Dermis blood vessel endothelial cell (primary cell): ENCODE results near the gene ARID5A. TPM values are rescaled to one million over a fixed set of nuclear protein-coding genes. Genes with fewer than 3 reads are reported as not detected.
"Not testable (repeated sequence)": the region's sequence is repeated elsewhere in the genome, so short reads cannot be mapped to it uniquely, and the experiment has no call there.

ENCODE experiments used
- DNase-seq: peaks from one replicate; pipeline ENCODE4 v3.0.0; 2010
- total RNA-seq: library from RNA; depleted of rRNA; stranded (reverse); fragments of >200 nt; gene quantifications from 2 replicates; pipeline ENCODE4 v1.2.3, GENCODE V29; 2014

ARID5A gene
- total RNA-seq, 1 donor from 2014 or later: 11.4 TPM

DNA sequence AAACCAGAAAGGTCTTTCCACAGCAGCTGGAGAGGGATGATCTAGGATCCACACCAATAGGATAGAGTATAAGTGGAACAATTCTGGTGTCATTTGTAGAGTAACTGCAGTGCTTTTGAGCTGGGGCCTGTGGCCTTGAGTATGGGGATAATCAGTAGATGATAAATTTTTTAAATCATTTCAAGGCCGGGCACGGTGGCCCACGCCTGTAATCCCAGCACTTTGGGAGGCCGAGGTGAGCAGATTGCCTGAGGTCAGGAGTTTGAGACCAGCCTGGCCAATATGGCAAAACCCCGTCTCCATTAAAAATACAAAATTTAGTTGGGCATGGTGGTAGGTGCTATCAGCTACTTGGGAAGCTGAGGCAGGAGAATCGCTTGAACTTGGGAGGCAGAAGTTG, 20.9 kb downstream of the ARID5A start:
- not testable (repeated sequence) for DNase-seq

- DNase-seq: no peak
Observed at GRCh38 chr2:96558061-96558460, 21.5 kb downstream of the ARID5A start.

DNA sequence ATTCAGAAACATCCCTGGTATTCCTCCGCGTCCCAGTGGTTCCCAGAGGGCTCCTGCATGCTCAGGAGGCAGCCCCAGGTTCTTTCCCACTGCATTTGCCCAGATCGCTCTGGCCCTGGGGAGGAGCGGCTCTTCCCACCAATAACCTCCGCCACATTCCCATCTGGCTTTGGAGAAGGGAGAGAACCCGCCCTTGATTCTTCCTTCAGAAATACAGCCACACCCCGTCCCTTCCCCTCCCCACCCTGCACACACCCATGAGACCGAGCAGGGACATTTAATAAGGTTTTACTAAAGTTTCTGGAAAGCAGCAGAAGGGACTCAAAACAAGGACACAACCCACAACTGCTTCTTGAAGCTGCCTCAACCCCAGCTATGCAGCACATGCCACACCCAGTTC, 21.9 kb downstream of the ARID5A start:
- no peak for DNase-seq

- no peak for DNase-seq
Observed at GRCh38 chr2:96564026-96564425, 27.5 kb downstream of the ARID5A start.

DNA sequence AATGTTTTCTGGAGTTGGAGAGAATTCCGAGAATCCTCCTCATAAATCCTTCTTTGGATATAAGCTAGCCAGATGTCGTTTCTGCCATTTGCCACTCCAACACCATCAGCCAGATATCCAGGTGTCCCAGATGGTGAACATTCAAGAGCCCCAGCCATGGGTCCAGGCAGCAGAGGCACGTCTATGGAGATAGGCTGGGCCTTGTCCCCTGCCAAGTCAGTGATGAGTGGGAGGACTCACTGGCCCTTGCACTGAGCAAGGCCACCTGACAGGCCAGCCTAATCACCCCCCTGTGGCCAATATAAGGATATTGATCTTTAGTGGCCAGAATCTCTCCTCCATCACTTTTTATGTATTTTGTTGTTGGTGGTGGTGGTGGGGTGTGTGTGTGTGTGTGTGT, 28.0 kb downstream of the ARID5A start:
- no peak for DNase-seq

DNA sequence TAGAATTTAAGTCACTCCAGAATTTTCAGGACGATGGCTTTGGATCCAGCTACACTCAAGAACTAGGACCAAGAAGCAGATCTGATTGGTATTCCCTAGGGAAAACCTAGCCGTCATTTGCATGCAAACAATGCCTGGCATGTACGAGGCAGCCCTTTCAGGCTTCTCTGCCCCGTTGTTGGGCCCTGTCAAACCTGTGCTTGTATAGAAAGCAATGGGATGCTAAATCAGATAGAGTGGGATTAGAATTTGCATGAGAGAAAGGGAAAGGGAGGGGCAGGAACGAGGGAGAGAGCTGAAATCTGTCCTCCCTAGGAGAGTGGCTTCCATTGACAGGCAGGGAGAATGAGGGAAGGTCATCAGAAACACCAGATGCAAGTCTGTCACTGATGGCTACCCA, 28.6 kb downstream of the ARID5A start:
- no peak for DNase-seq

DNA sequence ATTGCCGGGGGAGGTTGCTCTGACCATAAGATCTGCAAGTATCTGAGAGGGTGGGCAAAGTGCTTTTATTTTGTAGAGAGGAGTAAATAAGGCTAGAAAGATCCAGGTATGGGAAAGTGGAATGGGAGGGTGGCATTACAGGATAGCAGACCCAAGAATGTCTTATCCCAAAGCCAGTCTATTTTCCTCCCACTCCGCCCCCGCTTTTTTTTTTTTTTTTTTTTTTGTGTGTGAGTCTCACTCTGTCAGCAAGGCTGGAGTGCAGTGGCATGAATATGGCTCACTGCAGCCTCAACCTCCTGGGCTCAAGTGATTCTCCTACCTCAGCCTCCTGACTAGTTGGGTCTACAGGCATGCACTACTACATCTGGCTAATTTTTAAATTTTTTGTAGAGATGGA, 31.5 kb downstream of the ARID5A start:
- DNase-seq: no peak

DNA sequence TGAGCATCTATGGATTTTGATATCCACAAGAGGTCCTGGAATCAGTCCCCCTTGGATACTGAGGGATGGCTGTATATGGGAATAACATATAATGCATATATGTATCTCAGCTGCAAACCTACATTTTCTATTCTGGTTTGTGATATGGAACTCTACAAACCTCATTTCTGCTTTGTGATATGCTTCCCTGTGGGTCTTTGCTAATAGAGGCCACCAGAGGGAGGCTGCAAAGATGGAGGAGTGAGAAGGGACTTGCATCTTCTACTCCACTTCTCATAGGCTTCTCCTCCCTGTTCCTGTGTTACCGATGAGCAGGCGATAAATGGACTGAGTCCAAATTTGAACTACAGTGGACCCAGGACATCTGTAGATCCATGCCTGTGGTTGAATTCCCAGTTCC, 37.8 kb downstream of the ARID5A start:
- peak; percentile 20 for DNase-seq

- DNase-seq: no peak
Observed at GRCh38 chr2:96575785-96576456, 39.4 kb downstream of the ARID5A start.

DNA sequence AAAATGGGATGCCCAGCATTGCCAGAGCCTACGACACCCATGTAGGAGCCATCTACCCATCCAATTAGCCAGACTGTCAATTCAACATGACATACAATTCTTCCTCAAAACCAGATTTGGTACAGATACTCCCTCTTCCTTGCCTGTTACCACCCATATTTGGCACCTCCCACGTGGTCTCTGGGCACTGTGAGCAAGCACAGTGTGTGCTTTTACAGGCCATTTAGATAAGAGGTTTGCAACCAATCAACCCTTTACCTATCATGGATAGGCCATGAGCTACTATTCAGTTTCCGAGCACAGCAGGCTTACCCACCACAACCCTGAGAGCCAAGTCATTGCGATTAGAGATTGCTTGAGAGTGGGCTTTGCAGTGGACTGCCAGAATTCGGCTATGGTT, 40.9 kb downstream of the ARID5A start:
- no peak for DNase-seq

- DNase-seq: no peak
Observed at GRCh38 chr2:96578731-96579130, 42.2 kb downstream of the ARID5A start.

GRCh38 chr2:96579422-96579821, 42.9 kb downstream of the ARID5A start:
- no peak for DNase-seq

DNA sequence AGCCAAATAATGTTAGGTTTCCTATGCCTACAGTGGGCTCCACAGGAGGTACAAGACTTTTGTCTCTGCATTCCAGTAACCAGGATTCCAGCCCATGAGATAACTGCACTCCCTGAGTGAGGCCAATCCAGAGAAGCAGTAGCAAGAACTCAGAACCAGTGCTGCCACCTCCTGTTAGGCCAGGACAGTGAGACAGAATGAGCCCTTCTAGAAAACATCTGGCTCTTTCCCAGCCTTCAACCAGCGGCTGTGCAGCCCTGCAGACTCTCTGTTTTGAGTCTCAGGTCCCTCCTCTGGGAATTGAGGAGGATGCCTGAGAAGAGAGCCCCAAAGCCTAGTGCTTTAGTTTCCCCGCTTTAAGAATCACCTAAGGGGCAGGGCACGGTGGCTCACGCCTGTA, 44.2 kb downstream of the ARID5A start:
- no peak for DNase-seq

DNA sequence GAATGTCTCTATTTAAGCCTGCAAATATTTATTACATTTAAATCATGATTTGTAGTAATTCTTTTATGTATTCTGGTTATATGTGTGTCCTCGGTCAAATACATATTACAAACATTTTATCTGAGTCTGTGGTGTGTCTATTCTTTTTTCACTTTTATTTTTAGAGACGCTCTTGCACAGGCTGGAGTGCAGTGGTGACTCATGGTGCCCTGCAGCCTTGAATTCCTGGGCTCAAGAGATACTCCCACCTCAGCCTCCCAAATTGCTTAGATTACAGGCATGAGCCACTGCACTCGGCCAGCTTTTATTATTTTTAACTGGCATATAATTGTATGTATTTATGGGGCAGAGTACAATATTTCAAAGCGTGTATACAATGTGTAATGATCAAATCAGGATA, 47.5 kb downstream of the ARID5A start:
- no peak for DNase-seq

DNA sequence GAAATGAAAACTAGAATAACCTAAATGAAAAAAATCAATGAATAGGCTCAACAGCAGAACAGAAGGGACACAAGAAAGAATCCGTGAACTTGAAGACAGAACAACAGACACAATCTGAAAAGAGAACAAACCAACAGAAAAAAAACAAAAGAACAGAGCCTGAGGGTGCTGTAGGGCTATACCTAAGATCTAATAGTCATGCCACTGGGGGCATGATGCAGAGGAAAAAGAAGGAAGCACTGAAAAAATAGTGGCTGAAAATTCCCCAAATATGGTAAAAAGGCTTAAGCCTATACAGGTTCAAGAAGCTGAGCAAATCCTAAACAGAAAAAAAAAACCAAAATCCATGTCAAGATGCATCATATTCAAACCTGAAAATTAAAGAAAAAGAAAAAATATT, 51.3 kb downstream of the ARID5A start:
- DNase-seq: no peak

DNA sequence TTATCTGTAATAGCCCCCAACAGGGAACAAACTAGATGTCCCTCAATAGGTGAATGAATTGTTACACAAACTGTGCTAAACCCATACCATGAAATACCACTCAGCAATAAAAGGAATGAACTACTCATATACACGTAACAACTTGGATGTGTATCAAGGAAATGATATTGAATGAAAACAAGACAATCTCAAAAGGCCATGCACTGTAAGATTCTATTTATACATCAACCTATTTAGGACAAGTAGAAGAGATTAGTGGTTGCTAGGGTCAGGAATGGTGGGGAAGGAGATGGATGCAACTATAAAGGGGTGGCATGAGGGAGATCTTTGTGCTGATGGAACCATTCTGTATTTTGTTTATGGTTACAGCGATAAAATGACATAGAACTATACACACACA, 54.5 kb downstream of the ARID5A start:
- DNase-seq: no peak

GRCh38 chr2:96591494-96591893, 54.9 kb downstream of the ARID5A start:
- DNase-seq: no peak

DNA sequence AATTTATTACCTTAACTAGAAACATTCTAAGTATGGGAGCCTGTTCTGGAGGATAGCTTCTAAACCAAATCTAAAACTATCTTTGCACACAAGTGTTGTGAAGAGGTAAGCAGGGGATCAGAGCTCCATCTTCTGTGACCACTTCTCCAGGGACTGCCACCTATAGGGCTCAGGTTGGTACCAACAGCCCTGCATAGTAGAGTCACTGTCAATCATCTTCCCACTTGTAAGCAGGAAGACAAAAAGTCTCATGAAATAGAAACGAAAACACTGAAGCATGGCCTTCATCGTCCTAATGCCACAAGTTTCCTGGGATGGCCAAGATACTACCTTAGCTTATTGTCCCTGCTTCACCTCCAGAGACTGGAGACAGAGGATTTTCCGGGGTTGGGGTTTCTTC, 57.7 kb downstream of the ARID5A start:
- DNase-seq: no peak

DNA sequence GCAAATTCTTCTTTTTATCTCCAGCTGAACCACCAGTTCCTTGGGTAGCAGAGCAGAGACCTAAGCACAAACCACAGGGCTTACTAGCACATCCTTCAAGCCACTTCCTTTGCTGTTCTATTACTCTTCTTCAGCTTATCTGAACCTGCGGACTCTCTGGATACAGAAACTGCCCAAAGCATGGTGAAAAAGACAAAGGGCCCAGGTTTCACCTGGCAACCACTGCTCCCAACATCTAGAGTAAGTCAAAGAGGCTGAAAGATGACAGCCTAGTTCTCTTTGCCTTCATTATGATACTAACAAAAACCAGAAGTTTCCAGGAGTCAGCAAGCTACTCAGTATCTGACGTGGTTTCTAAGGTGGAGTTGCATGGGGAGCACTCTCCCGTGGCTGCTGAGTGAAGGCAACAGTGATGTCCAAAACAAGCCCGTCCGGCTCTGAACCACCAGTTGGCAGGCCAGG, 58.2 kb downstream of the ARID5A start:
- DNase-seq: no peak

- no peak for DNase-seq
Observed at GRCh38 chr2:96596596-96596995, 60.0 kb downstream of the ARID5A start.

- no peak for DNase-seq
Observed at GRCh38 chr2:96599941-96600340, 63.4 kb downstream of the ARID5A start.

DNA sequence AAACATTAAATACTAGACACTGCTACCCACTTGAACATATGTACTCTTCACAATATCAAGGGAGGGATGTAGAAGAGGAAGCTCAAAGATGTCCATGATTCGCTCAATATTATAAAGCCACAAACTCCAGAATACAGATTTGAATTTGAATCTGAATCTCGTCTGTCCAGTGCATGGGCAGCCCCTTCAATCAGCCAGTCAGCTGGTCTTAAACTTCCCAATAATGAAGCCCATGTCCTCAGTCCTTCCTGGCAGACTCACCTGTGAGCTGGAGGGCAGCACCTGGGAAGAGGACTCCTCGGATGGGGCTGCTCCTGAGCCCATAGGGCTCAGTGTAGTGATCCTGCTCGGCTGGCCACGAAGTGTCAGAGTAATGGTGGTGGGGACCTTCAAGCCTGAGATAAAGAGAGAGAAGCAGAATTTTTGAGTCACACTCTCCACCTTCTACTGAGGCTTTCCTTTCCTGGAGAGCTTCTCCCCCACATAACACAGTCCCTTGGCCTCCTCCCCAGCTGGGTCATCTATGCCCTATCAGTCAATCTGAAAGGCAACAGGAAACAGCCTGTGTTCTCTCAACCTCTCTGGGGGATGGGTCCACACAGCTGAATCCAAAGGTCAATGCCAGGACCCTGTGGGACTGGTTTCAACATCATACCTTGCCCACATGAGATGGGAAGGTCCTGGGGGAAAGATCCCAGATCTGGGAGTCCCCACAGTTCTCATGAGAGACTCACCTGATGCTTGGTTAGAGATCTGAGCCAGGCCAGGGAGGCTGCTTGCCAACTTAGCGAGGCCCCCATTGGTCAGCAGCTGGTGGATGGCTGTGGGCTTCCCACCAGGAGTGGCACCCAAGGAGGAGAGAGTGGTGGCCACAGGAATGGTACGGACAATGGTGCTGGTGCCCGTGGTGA, 65.1 kb downstream of the ARID5A start:
- DNase-seq: peak; percentile 18
